ENCODE data around the gene SCYGR6. TPM values are rescaled to one million over a fixed set of nuclear protein-coding genes. Genes with fewer than 3 reads are reported as not detected.

The SCYGR6 gene
- total and polyA plus RNA-seq, 9 donors: not detected

GRCh38 chr2:227701556-227701955 is 23.0 kb downstream of the SCYGR6 start:
- TF ChIP-seq CTCF (IDR thresholded peaks at IDR 0.05) (no peak), EP300 (IDR thresholded peaks at IDR 0.05) (no peak), POLR2A (IDR thresholded peaks at IDR 0.05) (no peak)
- Histone ChIP-seq H3K4me3 (no peak overlapping the region), H3K27me3 (no peaks in the 10 kb centered on the region), H3K27ac (no peak overlapping the region), H3K36me3 (no peaks in the 10 kb centered on the region), H3K4me1 (ENCODE audit: insufficient read depth) (no peaks in the 10 kb centered on the region), H3K9me3 (peaks cover 0 to 3% of the 10 kb centered on the region in 2 donors)
- DNase-seq: no peak
- intact Hi-C loops (cut with DNase I): no loop called here
- 78 to 86% (median 82%) methylated on average over 3 of the region's 3 CpGs for WGBS, 3 donors

- intact Hi-C loops (cut with DNase I): no loop called here
- TF ChIP-seq CTCF (IDR thresholded peaks at IDR 0.05) (no peak), EP300 (IDR thresholded peaks at IDR 0.05) (no peak), POLR2A (IDR thresholded peaks at IDR 0.05) (no peak)
- no peaks in the 10 kb centered on the region for H3K36me3 ChIP-seq
- no peak overlapping the region for H3K4me3 ChIP-seq
- peaks cover 0 to 1% of the 10 kb centered on the region in 2 donors for H3K9me3 ChIP-seq
- no peaks in the 10 kb centered on the region for H3K4me1 ChIP-seq (ENCODE audit: insufficient read depth)
- no peak for DNase-seq
- 43 to 63% (median 48%) methylated on average over 2 of the region's 2 CpGs for WGBS, 3 donors
- no peaks in the 10 kb centered on the region for H3K27me3 ChIP-seq
- H3K27ac ChIP-seq: no peak overlapping the region
Measured at GRCh38 chr2:227696990-227697679, 27.4 kb downstream of the SCYGR6 start.

GRCh38 chr2:227687189-227687588 is 37.4 kb downstream of the SCYGR6 start:
- WGBS, 3 donors: 87 to 95% (median 89%) methylated on average over 3 of the region's 3 CpGs
- H3K4me1 ChIP-seq (ENCODE audit: insufficient read depth): no peaks in the 10 kb centered on the region
- no peak overlapping the region for H3K27ac ChIP-seq
- no peak overlapping the region for H3K4me3 ChIP-seq
- H3K36me3 ChIP-seq: no peaks in the 10 kb centered on the region
- no peak for DNase-seq
- H3K27me3 ChIP-seq: no peaks in the 10 kb centered on the region
- intact Hi-C loops (cut with DNase I): no loop called here
- TF ChIP-seq POLR2A (IDR thresholded peaks at IDR 0.05) (no peak), EP300 (IDR thresholded peaks at IDR 0.05) (no peak), CTCF (IDR thresholded peaks at IDR 0.05) (no peak)
- H3K9me3 ChIP-seq: no peaks in the 10 kb centered on the region

- Histone ChIP-seq H3K27me3 (no peaks in the 10 kb centered on the region), H3K4me1 (ENCODE audit: insufficient read depth) (no peaks in the 10 kb centered on the region), H3K9me3 (no peaks in the 10 kb centered on the region), H3K27ac (no peak overlapping the region), H3K4me3 (no peak overlapping the region), H3K36me3 (no peaks in the 10 kb centered on the region)
- no peak for DNase-seq
- WGBS, 3 donors: 85 to 88% (median 87%) methylated on average over 5 of the region's 5 CpGs
- intact Hi-C loops (cut with DNase I): no loop called here
- no peak for TF ChIP-seq EP300 (IDR thresholded peaks at IDR 0.05)
- TF ChIP-seq POLR2A (IDR thresholded peaks at IDR 0.05): no peak
- TF ChIP-seq CTCF (IDR thresholded peaks at IDR 0.05): no peak
Measured at GRCh38 chr2:227684258-227684657, 40.3 kb downstream of the SCYGR6 start.

Data from ovary (tissue), 9 donors.